Peyer's patch (tissue), 4 donors: ENCODE data around the gene F11. TPM values are rescaled to one million over a fixed set of nuclear protein-coding genes. Genes with fewer than 3 reads are reported as not detected.
"Not testable (repeated sequence)": the region's sequence is repeated elsewhere in the genome, so short reads cannot be mapped to it uniquely, and the experiment has no call there.

Experiments
- DNase-seq, 3 donors: peaks; one replicate each; pipeline ENCODE4 v3.0.0-alpha.2; 2017 to 2019
- H3K27ac ChIP-seq, 4 donors: fragments of 200-600 bp; sonication (generic); one replicate each; pipeline ENCODE4 v1.5.1; 2016 to 2019
- H3K27me3 ChIP-seq, 2 donors: fragments of 200-600 bp; sonication (generic); one replicate each; pipeline ENCODE4 v1.5.1; 2019
- H3K36me3 ChIP-seq, 3 donors: fragments of 200-600 bp; sonication (generic); one replicate each; pipeline ENCODE4 v1.5.1; 2016 to 2019
- H3K4me1 ChIP-seq, 4 donors: fragments of 200-600 bp; sonication (generic); one replicate each; pipeline ENCODE4 v1.5.1; 2016 to 2019
- H3K4me3 ChIP-seq, 4 donors: fragments of 200-600 bp; sonication (generic); 1 replicate in 3 of 4; 2 replicates in 1 of 4; pipeline ENCODE4 v1.5.1; 2016 to 2019; ENCODE audit warnings: mild to moderate bottlenecking in 1 of 4
- H3K9me3 ChIP-seq, 4 donors: fragments of 200-600 bp; sonication (generic); one replicate each; pipeline ENCODE4 v1.5.1; 2016 to 2019; ENCODE audit warnings: mild to moderate bottlenecking in 1 of 4
- CTCF ChIP-seq, 6 experiments: fragments of 450-650 bp in 4 of 6; fragments of 200-600 bp in 2 of 6; sonication (generic) in 1 of 6; IDR thresholded peaks; one replicate each; pipeline ENCODE4 v1.5.1; 2017 to 2019; ENCODE audit warnings: antibody characterized with exemption in 6 of 6, mild to moderate bottlenecking in 3 of 6, moderate library complexity in 1 of 6
- POLR2A ChIP-seq, 2 donors: fragments of 450-650 bp; IDR thresholded peaks; one replicate each; pipeline ENCODE4 v1.5.1; 2017; ENCODE audit warnings: antibody characterized with exemption in 2 of 2, mild to moderate bottlenecking in 2 of 2, moderate library complexity in 2 of 2
- total RNA-seq, 4 donors: library from RNA; depleted of rRNA; stranded (reverse); fragments of >200 nt; gene quantifications; one replicate each; pipeline ENCODE4 v1.1.0, GENCODE V29; 2016

F11 gene
- total RNA-seq, 4 donors from 2014 or later = 3.2 to 3.5 TPM; not detected in 2

GRCh38 chr4:186258216-186258811 lies 7.7 kb upstream of the F11 start:
- DNase-seq = no peak
- Histone ChIP-seq H3K27me3 (no peaks in the 10 kb centered on the region), H3K36me3 (peaks cover 0 to 6% (median 0%) of the 10 kb centered on the region in 3 donors), H3K27ac (no peak overlapping the region), H3K4me3 (no peak overlapping the region), H3K4me1 (no peaks in the 10 kb centered on the region), H3K9me3 (no peaks in the 10 kb centered on the region)
- no peak for TF ChIP-seq CTCF (IDR thresholded peaks at IDR 0.05)
- TF ChIP-seq POLR2A (IDR thresholded peaks at IDR 0.05) = no peak

GRCh38 chr4:186260117-186260503 lies 5.9 kb upstream of the F11 start:
- Histone ChIP-seq H3K27ac (no peak overlapping the region), H3K4me3 (no peak overlapping the region), H3K27me3 (no peaks in the 10 kb centered on the region), H3K4me1 (no peaks in the 10 kb centered on the region), H3K36me3 (peaks cover 0 to 6% (median 0%) of the 10 kb centered on the region in 3 donors), H3K9me3 (no peaks in the 10 kb centered on the region)
- no peak for TF ChIP-seq CTCF (IDR thresholded peaks at IDR 0.05)
- no peak for TF ChIP-seq POLR2A (IDR thresholded peaks at IDR 0.05)
- no peak for DNase-seq

GRCh38 chr4:186260504-186261448 lies 5.2 kb upstream of the F11 start:
- no peak for DNase-seq
- no peak overlapping the region for H3K4me3 ChIP-seq
- H3K9me3 ChIP-seq = no peaks in the 10 kb centered on the region
- no peak overlapping the region for H3K27ac ChIP-seq
- no peaks in the 10 kb centered on the region for H3K27me3 ChIP-seq
- H3K36me3 ChIP-seq = peaks cover 0 to 6% (median 0%) of the 10 kb centered on the region in 3 donors
- TF ChIP-seq POLR2A (IDR thresholded peaks at IDR 0.05) (no peak), CTCF (IDR thresholded peaks at IDR 0.05) (no peak)
- no peaks in the 10 kb centered on the region for H3K4me1 ChIP-seq

GRCh38 chr4:186264660-186265059 lies 1.3 kb upstream of the F11 start:
- H3K4me3 ChIP-seq = no peak overlapping the region
- H3K9me3 ChIP-seq = no peaks in the 10 kb centered on the region
- H3K36me3 ChIP-seq = no peaks in the 10 kb centered on the region
- H3K27me3 ChIP-seq = no peaks in the 10 kb centered on the region
- no peak overlapping the region for H3K27ac ChIP-seq
- TF ChIP-seq POLR2A (IDR thresholded peaks at IDR 0.05) (no peak), CTCF (IDR thresholded peaks at IDR 0.05) (no peak)
- no peak for DNase-seq
- H3K4me1 ChIP-seq = no peaks in the 10 kb centered on the region

GRCh38 chr4:186265250-186265649 lies 739 bp upstream of the F11 start:
- H3K36me3 ChIP-seq, DNase-seq, H3K4me3 ChIP-seq, H3K4me1 ChIP-seq, H3K27me3 ChIP-seq, H3K9me3 ChIP-seq: not testable (repeated sequence)
- peak overlapping the region in 1 of 4 donors; percentile 18 for H3K27ac ChIP-seq
